Measurements from ENCODE around the gene OXER1.

Gene OXER1

GRCh38 chr2:42761554-42761953 is 2.4 kb downstream of the OXER1 start:
- peaks cover 0 to 10% (median 0%) of the 10 kb centered on the region in 3 donors for H3K36me3 ChIP-seq
- no peak overlapping the region for H3K4me3 ChIP-seq
- intact Hi-C loops (cut with DNase I; ENCODE audit: low total_unique reads), result no loop called here
- H3K4me1 ChIP-seq, result no peaks in the 10 kb centered on the region
- H3K27ac ChIP-seq, result no peak overlapping the region
- TF ChIP-seq CTCF (IDR thresholded peaks at IDR 0.05), result no peak
- H3K27me3 ChIP-seq, result no peaks in the 10 kb centered on the region
- DNase-seq, result no peak
- H3K9me3 ChIP-seq, result no peaks in the 10 kb centered on the region

GRCh38 chr2:42758751-42759150 is 5.2 kb downstream of the OXER1 start:
- intact Hi-C loops (cut with DNase I; ENCODE audit: low total_unique reads), result no loop called here
- H3K4me3 ChIP-seq, result no peak overlapping the region
- no peak for TF ChIP-seq CTCF (IDR thresholded peaks at IDR 0.05)
- no peaks in the 10 kb centered on the region for H3K27me3 ChIP-seq
- peaks cover 0 to 20% (median 9%) of the 10 kb centered on the region in 3 donors for H3K36me3 ChIP-seq
- no peak for DNase-seq
- H3K9me3 ChIP-seq, result no peaks in the 10 kb centered on the region
- no peak overlapping the region for H3K27ac ChIP-seq
- H3K4me1 ChIP-seq, result no peaks in the 10 kb centered on the region

- no peak for TF ChIP-seq CTCF (IDR thresholded peaks at IDR 0.05)
- Histone ChIP-seq H3K4me1 (no peaks in the 10 kb centered on the region), H3K27ac (no peak overlapping the region), H3K9me3 (no peaks in the 10 kb centered on the region), H3K27me3 (no peaks in the 10 kb centered on the region), H3K4me3 (no peak overlapping the region), H3K36me3 (peaks cover 0 to 20% (median 14%) of the 10 kb centered on the region in 3 donors)
- intact Hi-C loops (cut with DNase I; ENCODE audit: low total_unique reads), result no loop called here
- DNase-seq, result no peak
Measured at GRCh38 chr2:42757981-42758740, 5.8 kb downstream of the OXER1 start.

- DNase-seq, result no peak
- H3K4me1 ChIP-seq, result no peaks in the 10 kb centered on the region
- intact Hi-C loops (cut with DNase I; ENCODE audit: low total_unique reads), result no loop called here
Measured at GRCh38 chr2:42756966-42757513, 6.9 kb downstream of the OXER1 start.

GRCh38 chr2:42756150-42756775 is 7.7 kb downstream of the OXER1 start:
- no peaks in the 10 kb centered on the region for H3K9me3 ChIP-seq
- H3K36me3 ChIP-seq, result peaks cover 0 to 27% (median 15%) of the 10 kb centered on the region in 3 donors
- intact Hi-C loops (cut with DNase I; ENCODE audit: low total_unique reads), result no loop called here
- H3K4me3 ChIP-seq, result no peak overlapping the region
- TF ChIP-seq CTCF (IDR thresholded peaks at IDR 0.05), result no peak
- H3K4me1 ChIP-seq, result no peaks in the 10 kb centered on the region
- no peak overlapping the region for H3K27ac ChIP-seq
- DNase-seq, result no peak
- H3K27me3 ChIP-seq, result no peaks in the 10 kb centered on the region

More at GRCh38 chr2:42756966-42757513, 6.9 kb downstream of the OXER1 start:
- Histone ChIP-seq H3K36me3 (peaks cover 0 to 22% (median 15%) of the 10 kb centered on the region in 3 donors), H3K27ac (no peak overlapping the region), H3K9me3 (no peaks in the 10 kb centered on the region), H3K4me3 (no peak overlapping the region), H3K27me3 (no peaks in the 10 kb centered on the region)
- no peak for TF ChIP-seq CTCF (IDR thresholded peaks at IDR 0.05)
